HG03159 (cell line): Measurements from ENCODE around the gene HIGD1C.

Experiments used
- ATAC-seq: cut with Tn5 transposase; IDR thresholded peaks from one replicate; pipeline ENCODE4 v1.9.1; 2021; ENCODE audit warnings: mild to moderate bottlenecking, moderate library complexity; ENCODE audit not compliant: unreplicated experiment

HIGD1C gene

DNA sequence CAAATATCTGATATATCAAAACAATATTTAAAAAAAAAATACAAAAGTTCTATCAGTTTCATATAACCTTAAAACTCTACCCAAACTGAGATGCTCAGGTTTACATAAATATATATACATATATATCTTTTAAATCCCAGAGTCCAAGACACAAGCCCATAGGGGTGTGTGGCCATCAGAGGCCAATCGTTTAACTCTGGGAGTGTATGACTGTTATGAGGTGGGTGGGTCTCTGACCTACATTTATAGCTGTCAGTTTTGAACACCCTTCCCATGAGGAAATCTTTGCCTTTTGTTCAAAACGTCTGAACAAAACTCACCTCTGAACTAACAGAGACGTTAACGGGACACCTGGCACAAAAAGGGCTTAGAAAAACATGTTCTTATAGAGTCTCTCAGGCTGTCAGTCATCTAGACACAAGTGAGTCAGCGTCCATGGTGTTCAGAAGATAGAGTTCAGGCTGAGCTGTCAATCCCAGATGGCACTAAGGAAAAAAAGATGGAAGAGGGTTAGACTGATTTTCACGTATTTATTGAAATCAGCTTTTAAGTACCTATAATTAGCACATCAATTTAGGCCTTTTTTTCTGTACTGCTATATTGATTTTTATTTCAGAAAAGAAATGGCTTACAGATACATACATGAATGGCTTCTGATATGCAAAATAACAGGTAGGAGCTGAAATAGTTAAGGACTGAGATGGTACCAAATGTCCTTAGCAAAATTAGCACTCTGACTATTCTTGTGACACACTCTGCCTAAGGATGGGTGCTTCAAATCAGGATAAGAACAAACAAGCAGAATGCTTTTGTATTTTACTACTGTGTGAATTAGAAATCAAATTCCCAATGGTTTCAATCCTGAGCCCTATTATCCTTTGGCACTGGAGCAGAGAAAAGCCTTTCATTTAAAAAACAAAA lies 29.2 kb downstream of the HIGD1C start:
- no peak for ATAC-seq

DNA sequence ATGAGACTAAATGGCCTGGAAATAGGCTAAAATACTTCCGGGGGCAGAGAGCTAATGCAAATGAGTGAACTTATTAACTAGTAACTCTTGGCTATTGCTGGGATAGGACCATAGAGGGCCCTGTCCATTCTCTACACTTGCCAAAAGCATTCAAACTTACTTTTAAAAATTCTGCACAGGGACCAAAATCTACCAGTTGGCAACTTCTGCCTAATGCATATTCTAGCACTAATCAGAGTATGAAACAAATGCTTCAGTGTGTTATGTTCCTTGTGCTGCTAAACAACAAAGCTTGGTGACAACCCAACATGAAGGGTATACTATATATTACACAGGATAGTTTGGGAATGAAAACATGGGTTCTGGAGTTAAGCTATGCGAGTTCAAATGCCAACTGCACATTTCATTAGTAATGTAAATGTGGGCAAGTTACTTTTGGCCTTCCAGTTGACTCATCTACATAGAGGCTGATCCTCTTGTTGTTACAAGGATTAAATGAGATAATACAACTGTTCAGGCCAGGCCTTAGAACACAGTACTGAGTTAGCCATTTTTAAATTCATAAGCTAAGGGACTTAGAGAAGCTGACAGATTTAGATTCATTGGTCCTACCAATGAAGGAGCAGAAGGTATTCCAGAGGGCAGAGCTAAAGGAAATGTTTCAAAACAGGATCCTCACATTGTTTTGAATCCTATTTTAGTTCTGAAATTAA lies 32.4 kb downstream of the HIGD1C start:
- no peak for ATAC-seq

DNA sequence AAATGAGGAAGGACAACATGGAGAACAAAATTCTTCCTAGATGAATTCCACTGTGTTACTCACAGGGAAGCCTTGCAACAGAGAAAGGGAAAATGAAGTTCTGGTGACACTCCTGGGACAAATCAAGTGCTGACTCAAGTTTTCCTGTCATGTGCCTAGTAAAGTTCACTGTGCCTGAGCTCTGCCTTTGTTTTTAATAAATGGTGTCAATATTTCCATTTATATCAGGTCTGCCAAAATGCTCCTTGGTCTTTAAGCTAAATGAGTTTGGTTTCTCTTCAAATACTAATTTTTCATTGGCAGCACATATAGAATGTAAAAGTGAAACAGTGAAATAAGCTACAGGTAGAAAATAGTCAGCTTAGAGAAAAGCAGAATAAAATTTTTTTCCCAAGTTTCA lies 33.0 kb downstream of the HIGD1C start:
- no peak for ATAC-seq

DNA sequence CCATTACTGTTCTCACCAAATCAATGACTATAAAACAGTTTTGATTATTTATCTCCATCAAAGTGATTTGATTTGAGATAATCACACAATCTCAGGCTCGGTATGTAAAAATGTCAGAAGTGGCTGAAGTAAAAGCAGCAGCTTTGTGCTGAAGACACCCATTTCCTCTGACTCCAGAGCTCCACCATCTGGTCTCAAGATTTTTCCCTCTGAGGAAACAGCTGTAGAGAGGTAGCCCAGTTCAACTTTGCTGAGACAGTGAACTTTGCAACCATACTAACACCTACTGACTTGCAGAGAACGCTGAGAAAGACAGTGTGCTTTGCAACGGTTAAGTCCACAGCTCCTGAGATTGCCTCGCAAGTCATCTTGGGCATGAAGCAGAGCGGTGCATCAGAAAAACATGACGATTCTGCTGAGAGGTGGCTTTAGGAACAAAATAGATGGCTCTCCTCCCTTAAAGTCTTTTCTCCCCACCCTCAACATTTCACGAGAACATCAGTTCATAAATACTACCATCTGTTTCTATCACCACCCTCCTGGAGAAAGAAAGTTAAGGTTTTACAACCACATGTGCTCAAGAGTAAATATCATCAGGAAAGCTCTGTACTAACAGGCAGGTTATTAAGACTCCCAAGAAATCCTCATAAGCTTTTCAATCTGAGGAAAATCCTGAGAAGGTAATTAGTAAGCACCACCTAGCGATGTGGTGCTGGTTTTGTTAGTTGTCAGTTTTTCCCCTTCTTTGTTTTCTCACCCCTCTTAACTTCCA lies 34.8 kb downstream of the HIGD1C start:
- no peak for ATAC-seq

DNA sequence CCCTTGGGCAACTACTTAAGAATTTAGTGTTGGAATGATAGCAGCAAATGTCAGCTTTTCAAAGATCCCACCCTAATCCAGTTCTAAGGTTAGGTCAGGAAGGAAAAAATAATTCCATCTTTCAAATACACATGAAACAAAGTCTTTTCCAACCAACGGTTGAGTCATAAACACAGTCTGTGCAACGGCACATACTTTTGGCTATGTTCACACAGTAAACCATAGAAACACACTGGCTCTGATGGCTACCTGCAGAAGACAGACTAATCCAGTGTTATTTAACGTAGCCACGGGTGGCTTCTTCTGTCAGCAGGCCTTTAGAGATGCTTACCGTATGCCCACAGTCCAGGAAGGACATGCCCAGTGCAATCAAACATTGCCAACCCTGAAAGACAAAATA lies 35.7 kb downstream of the HIGD1C start:
- ATAC-seq, result no peak

DNA sequence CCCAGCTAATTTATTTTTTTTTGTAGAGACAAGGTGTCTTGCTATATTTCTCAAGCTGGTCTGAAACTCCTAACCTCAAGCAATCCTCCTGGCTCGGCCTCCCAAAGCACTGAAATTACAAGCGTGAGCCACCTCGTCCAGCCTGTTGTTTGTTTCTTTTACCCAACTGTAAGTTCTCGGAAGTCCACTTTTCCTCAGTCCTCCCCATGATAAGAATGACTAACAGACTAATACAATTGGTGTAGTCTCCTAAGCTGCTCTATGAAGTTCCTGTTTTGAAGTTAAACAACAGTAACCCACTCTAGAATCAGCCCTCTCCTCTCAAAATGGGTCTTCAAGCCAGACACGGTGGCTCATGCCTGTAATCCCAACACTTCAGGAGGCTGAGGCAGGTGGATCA lies 36.5 kb downstream of the HIGD1C start:
- ATAC-seq, result no peak

DNA sequence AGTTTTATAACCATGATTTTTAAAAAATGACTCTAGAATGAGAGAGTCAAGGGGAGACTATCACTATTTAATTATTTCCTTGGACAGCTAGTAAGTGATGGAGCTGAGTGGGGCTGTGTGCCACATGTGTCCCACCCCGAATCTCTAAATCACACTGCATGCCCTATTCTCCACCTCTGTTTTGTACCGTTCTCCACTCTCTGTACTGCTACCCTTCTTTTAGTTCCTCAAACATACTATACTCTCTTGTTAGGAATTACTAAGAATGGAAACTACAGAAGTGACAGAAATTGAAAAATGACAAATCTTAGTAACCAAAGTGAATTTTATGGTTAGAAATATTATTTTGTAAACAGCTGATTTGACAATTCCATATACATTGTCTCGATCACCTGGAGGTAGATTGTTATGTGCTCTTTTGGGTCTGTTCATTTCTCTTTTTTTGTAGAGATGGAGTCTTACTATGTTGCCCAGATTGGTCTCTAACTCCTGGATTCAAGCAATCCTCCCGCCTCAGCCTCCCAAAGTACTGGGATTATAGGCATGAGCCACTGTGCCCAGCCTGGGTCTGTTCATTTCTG lies 37.9 kb downstream of the HIGD1C start:
- no peak for ATAC-seq

DNA sequence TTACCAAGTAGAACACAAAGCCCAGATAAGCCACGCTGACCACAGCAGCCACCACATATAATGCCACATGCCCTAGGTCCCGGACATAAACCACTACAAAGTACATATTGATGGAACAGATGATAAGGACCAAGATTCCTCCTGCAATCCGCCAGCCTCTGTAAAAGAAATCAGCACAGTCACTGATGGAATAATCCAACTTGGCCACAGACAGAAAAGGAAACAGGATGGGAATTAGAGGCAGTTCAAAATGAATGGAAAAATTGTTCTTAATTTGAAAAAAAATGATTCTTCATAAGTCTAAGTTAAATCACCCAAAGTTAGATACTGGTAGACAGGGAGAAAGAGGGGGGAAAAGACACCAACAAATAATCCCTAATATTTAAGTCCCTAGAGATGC lies 38.4 kb downstream of the HIGD1C start:
- ATAC-seq, result no peak

DNA sequence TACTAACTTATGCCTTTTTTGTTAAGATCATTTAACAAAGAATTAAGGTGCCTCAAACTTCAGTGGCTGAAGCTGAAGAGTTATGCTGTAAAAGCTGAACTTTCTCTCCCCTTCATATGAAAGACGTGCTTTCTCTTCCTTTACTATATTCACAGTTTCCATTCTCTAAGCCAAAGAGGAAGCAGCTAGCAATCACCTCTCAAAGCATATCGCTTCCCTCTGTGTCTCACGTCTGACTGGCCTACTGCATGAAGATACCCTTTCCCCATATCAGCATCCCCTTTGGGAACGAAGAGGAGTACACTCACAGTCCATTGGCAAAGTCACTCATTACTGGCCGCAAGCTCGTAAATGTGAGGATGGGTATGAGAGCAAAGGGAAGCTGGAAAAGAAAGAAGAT lies 38.9 kb downstream of the HIGD1C start:
- ATAC-seq, result no peak

DNA sequence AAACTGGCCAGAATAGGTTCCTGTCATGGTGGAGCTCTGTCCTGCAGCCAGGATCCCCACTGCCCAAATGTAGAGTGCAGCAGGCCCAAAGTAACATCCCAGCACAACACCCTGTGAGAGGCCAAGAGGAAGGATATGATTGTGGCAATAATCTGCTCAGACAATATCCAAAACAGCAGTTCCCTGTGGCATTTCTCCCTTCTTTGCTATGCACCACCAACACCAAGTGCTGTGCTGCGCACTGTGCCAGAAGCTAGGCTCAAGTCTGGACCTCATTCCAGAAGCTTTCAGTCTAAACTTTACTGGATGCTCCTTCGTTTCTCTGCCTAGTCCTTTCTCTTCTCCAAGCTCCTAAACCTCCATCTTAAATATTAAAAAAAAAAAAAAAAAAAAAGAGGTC lies 40.5 kb downstream of the HIGD1C start:
- ATAC-seq, result no peak

DNA sequence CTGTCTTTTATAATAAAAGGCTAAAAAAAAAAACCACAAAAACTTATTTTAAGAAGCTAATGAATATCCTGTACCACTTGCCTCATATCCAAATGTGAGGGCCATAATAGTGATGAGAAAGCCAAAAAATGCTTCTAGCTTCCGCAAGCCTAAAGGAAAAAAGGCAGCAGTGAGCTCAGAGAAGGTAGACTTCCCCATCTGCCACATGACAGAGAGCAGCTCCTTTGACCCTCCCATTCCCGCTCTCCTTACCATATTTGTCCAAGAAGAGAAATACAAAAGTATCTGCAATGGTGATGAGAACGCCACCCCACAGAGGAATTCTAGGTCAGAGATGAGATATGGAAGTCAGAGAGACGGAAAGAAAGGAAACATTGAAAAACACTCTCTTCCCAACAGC lies 46.7 kb downstream of the HIGD1C start:
- no peak for ATAC-seq

DNA sequence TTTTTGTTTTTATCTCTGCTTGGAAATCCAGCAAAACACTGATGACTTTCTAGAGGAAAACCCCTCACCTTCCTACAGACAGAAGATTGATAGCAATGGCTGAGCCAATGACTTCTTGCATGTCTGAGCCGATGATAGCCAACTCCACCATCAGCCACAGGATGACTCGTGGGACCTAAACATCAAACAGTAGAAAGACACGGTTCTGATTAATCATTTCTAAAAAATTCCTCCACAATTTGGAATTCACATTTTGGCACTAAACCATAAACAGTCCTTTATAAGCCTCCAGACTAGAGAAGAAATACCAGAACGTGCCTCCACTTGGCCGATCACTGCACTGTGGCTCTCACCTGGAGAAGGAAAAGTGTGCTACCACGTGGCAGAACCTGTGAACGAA lies 47.9 kb downstream of the HIGD1C start:
- ATAC-seq, result no peak

DNA sequence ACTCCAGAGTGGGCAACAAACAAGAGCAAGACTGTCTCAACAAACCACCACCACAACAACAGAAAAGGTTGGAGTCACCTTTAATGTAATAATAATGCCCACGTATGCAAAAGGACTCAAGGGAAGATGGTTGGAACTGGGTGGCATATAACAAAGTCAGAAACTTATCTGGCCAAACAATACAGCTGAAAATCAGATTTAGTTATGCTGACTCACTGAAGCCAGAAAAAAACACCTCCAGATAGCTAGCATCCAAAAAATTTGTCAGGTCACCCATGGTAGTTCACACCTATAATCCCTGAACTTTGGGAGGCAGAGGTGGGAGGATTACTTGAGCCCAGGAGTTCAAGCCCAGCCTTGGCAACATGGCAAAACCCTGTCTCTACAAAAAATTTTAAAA lies 49.5 kb downstream of the HIGD1C start:
- ATAC-seq, result no peak

DNA sequence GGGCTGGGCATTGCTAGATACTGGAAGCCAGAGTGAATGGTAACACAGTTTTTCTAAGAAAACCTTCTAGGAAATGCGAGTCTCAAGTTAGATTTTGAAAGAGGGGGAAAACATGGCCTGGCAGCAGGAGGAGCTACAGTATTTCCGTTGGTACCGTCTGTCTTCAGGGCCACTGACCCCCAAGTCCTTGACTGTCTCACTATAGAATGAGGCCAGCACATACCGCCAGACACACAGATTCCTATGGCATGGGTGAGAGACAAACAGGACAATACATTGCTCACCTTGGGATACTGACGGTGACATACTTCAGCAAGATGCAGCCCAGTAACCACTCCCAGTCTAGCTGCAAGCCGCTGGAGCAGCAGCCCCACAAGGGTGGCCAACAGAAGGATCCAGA lies 52.2 kb downstream of the HIGD1C start:
- no peak for ATAC-seq

DNA sequence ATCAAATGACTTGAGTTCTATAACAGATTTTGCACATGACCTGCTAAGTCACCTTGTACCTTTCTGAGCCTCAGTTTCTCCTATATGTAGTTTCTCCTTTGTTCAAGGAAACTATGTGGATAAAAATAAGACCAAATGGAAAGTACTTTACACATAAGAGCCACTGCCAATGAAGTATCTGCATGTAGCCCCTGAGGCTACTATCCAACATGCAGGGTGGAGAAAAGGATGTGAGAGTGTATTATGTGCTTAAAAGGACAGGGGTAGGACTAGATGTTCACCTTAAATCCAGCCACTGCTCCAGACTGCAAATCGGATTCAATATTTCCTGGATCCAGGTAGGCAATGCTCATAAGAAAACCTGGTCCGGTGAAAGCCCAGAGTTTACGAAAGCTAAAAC lies 52.7 kb downstream of the HIGD1C start:
- ATAC-seq, result no peak

DNA sequence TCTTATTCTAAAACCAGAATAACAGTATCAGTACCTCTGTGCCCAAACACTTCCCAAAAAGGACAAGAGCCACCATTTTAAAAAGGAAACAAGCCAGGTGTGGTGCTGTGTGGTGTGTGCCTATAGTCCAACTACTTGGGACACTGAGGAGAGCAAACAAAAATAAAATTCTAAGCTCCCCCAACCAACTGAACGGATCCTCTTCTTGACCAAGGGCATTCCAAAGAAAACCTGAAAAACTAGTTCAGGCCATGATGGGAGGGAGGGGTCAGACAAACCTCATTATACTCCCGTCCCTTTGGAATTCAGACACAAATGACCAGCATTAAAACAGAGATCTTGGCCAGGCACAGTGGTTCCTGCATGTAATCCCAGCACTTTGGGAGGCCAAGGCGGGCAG lies 53.3 kb downstream of the HIGD1C start:
- no peak for ATAC-seq

DNA sequence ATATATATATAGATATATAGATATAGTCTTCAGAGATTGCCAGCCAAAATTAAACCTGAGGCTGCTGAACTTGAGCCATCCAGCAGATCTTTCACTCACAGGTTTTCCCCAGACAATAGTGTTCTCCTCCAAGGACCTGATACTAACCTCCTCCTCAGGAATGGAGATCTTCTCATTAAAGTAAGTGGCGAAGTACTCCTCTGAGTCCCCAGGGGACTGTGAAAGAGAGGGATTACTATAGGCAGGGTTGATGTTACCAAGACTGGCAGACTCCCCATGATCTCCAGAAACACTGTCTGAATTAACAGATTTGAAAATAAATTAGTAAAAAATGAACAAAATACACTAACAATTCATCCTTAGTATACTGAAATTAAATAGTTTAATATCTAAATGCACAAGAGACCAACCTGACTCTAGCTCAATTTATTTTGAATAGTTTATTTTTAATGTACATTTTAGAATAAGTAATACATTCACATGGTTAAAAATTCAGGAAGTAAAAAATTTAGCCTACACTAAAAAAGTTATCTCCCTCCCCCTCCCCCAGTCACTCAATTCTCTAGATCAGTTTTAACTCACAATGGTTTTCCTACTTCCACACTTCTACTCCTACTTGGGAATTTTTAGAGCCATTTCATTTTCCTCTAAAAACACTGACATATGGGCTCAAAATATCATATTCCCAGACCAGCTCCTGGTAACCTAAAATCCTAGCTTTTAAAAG lies 56.1 kb downstream of the HIGD1C start:
- no peak for ATAC-seq

DNA sequence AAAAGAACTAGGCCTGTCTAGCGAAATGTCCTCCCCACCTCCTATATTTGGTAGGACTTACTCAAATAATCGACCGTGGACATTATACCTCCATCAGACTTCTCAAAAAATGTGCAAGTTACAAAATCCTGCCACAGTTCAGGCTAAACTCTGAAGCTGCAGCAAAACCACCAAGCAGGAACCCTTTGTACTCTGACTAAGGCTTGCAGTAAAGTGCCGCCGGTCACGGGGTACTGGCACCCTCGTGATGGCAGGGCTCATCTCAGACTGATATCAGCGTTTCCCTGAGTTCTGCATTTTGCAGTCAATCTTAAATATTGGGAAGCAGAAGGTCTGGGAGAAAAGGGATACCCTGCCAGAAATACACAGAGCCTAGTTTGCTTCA lies 56.7 kb downstream of the HIGD1C start:
- no peak for ATAC-seq

DNA sequence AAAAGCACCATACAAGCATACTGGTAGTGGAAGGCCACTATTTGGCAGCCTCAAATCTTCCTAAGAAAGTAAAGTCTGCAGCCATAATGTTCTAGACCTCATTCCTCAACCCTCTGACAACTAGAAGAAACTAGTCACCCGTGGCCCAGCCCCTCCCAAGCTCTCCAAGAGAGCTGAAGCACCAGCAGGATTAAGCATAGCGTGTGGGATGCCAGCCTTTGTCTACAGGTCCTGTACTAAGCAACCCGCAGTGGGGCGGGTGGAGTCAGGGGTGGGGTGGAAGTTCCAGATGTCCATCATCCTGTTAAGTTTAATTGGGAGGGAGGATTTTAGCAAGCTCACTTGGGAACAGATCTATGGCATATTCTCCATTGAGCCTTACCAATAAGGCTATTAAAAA lies 59.6 kb downstream of the HIGD1C start:
- no peak for ATAC-seq

DNA sequence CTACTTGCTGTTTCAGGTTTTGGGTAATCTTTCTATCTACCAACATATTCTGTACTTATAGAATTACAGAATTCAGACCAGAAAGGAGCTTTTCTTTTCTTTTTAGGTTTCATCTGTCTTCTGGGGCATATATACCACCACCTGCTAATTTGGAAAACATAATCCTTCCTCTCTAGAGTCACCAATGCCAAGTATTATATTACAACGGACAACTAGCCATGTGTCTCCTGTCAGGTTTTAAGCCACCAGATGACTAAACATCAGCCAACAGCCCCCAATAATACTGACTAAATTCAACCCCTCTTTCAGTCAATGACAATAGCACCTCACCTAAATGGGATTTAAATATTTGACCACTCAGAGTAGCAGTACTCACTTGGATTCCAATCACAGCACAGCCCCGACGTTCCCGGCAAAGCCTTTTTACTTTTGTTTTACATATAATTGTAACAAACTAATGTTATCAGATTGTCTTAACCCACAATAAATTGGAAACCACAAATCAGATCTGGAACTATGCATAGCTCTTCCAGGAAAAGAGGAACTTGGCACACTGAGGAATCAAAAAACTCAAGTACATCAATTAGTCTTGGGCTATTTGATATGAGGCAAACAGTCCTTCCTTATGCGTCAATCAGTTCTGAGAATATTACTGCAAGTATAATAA lies 60.4 kb downstream of the HIGD1C start:
- ATAC-seq, result no peak
